GM23248 (cell line): ENCODE results near the gene NOSIP.

ENCODE experiments used
- EZH2 ChIP-seq: fragments of 200-600 bp; sonication (generic); IDR thresholded peaks from 2 replicates; pipeline ENCODE4 v1.6.1; 2018; ENCODE audit warnings: antibody characterized with exemption, mild to moderate bottlenecking; ENCODE audit not compliant: insufficient read depth, poor library complexity, severe bottlenecking
- EZH2phosphoT487 ChIP-seq: fragments of 200-600 bp; sonication (generic); IDR thresholded peaks from 2 replicates; pipeline ENCODE4 v1.6.1; 2018; ENCODE audit warnings: antibody characterized with exemption, moderate library complexity, mild to moderate bottlenecking, low read depth; ENCODE audit not compliant: insufficient read depth

- TF ChIP-seq EZH2 = no peak
- no peak for TF ChIP-seq EZH2phosphoT487
Measured at GRCh38 chr19:49624967-49625910, 44.9 kb upstream of the NOSIP start.
